ENCODE data around the gene TFEB. TPM values are rescaled to one million over a fixed set of nuclear protein-coding genes. Genes with fewer than 3 reads are reported as not detected.

TFEB gene
- total RNA-seq, 1 donor from 2014 or later = 5.1 TPM

- H3K27me3 ChIP-seq (ENCODE audit: control insufficient read depth, insufficient read depth, low read length) = peaks cover 3% of the 10 kb centered on the region
- H3K4me3 ChIP-seq (ENCODE audit: low read depth, low read length) = no peak overlapping the region
- no peak for DNase-seq (ENCODE audit: low read depth)
- no peaks in the 10 kb centered on the region for H3K36me3 ChIP-seq (ENCODE audit: control insufficient read depth, insufficient read depth, low read length)
- TF ChIP-seq CTCF (IDR thresholded peaks at IDR 0.05; ENCODE audit: insufficient read depth, low read length, poor library complexity, severe bottlenecking) = no peak
These were observed 6.5 kb upstream of the TFEB start for GRCh38 chr6:41741625-41742490.

GRCh38 chr6:41740366-41741162 is 5.2 kb upstream of the TFEB start:
- Histone ChIP-seq H3K36me3 (ENCODE audit: control insufficient read depth, insufficient read depth, low read length) (no peaks in the 10 kb centered on the region), H3K4me3 (ENCODE audit: low read depth, low read length) (no peak overlapping the region), H3K27me3 (ENCODE audit: control insufficient read depth, insufficient read depth, low read length) (peaks cover 5% of the 10 kb centered on the region)
- no peak for TF ChIP-seq CTCF (IDR thresholded peaks at IDR 0.05; ENCODE audit: insufficient read depth, low read length, poor library complexity, severe bottlenecking)
- DNase-seq (ENCODE audit: low read depth) = no peak

GRCh38 chr6:41739041-41739440 is 3.6 kb upstream of the TFEB start:
- H3K27me3 ChIP-seq (ENCODE audit: control insufficient read depth, insufficient read depth, low read length) = peaks cover 5% of the 10 kb centered on the region
- no peak overlapping the region for H3K4me3 ChIP-seq (ENCODE audit: low read depth, low read length)
- H3K36me3 ChIP-seq (ENCODE audit: control insufficient read depth, insufficient read depth, low read length) = no peaks in the 10 kb centered on the region
- DNase-seq (ENCODE audit: low read depth) = no peak
- TF ChIP-seq CTCF (IDR thresholded peaks at IDR 0.05; ENCODE audit: insufficient read depth, low read length, poor library complexity, severe bottlenecking) = no peak

GRCh38 chr6:41737591-41738130 is 2.3 kb upstream of the TFEB start:
- Histone ChIP-seq H3K27me3 (ENCODE audit: control insufficient read depth, insufficient read depth, low read length) (peaks cover 5% of the 10 kb centered on the region), H3K4me3 (ENCODE audit: low read depth, low read length) (no peak overlapping the region), H3K36me3 (ENCODE audit: control insufficient read depth, insufficient read depth, low read length) (no peaks in the 10 kb centered on the region)
- no peak for DNase-seq (ENCODE audit: low read depth)
- TF ChIP-seq CTCF (IDR thresholded peaks at IDR 0.05; ENCODE audit: insufficient read depth, low read length, poor library complexity, severe bottlenecking) = no peak

- TF ChIP-seq CTCF (IDR thresholded peaks at IDR 0.05; ENCODE audit: insufficient read depth, low read length, poor library complexity, severe bottlenecking) = no peak
- Histone ChIP-seq H3K4me3 (ENCODE audit: low read depth, low read length) (no peak overlapping the region), H3K36me3 (ENCODE audit: control insufficient read depth, insufficient read depth, low read length) (no peaks in the 10 kb centered on the region), H3K27me3 (ENCODE audit: control insufficient read depth, insufficient read depth, low read length) (peaks cover 5% of the 10 kb centered on the region)
- no peak for DNase-seq (ENCODE audit: low read depth)
These were observed 1.6 kb upstream of the TFEB start for GRCh38 chr6:41736800-41737555.

Measured in kidney epithelial cell (primary cell).